Measurements from ENCODE around the gene FBF1. TPM values are rescaled to one million over a fixed set of nuclear protein-coding genes. Genes with fewer than 3 reads are reported as not detected.

The FBF1 gene
- total and polyA plus RNA-seq, 9 of the 15 experiments (the other 6 are each of a cell fraction or from before 2014, with no cell fraction given): 0.46 to 14.9 (median 7.5) TPM

DNA sequence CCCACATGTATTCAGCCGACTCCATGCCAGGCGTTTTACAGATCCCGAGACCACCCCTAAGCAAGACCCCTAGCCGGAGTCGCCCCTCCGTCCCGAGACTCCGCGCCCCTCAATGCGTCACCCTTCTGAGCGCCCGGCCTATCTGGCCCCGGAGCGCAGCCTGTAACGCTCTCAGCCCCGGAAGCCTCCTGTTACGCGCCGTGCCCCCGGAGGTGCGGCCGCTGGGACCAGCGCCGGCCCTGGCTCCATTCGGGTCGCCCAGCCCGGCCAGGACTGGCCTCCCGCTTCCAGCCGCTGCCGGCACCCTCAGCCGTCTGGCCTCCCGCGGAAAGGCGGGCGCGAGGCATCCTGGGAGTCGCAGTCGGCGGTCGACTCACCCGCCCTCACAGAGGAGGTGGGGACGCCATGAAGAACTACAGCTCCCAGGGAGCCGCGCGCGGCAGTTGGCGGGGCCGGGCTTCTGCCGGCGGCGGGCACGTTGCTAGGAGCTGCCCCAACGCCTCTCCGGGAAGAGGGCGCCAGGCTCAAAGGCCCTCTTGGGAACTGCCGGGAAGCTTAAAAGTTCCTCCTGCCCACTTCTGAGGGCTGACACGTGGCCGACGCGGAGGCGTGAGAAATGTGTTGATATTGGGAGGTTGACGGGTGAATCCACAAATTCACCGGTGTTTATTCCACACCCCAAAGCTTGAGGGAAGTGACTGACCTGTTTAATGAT is at the start of gene FBF1 (continued):
- TF ChIP-seq ASH1L (IDR thresholded peaks at IDR 0.05; ENCODE audit: borderline replicate concordance, low read depth, partially characterized antibody) (no peak), NR2C2 (CRISPR knock-in tag; IDR thresholded peaks at IDR 0.05) (no peak; the same call in 1 of the 2 replicates), NR2C2 (tag; IDR thresholded peaks at IDR 0.05) (peak; percentile 79), JUN (IDR thresholded peaks at IDR 0.05; ENCODE audit: borderline replicate concordance, low read depth, low read length) (peak; percentile 64; the same call in 1 of the 2 replicates), JUN (CRISPR knock-in tag; IDR thresholded peaks at IDR 0.05; ENCODE audit: borderline replicate concordance) (no peak), PRMT5 (CRISPR knock-in tag; IDR thresholded peaks at IDR 0.05) (no peak), ZNF133 (CRISPR knock-in tag; IDR thresholded peaks at IDR 0.05) (no peak), GTF2E2 (tag; IDR thresholded peaks at IDR 0.05) (no peak), ZNF384 (IDR thresholded peaks at IDR 0.05; ENCODE audit: low read depth, low read length) (no peak), ZNF436 (CRISPR knock-in tag; IDR thresholded peaks at IDR 0.05) (0 out of 2 replicates have a peak, but pooled peaks have one; percentile 41), NRF1 (conservative IDR thresholded peaks at IDR 0.05 in 1 of 2, IDR thresholded peaks at IDR 0.05 in 1 of 2) (peak; percentile 64 to 68), ZNF263 (CRISPR knock-in tag; IDR thresholded peaks at IDR 0.05; ENCODE audit: borderline replicate concordance) (peak; percentile 28; the same call in 1 of the 2 replicates), RFX1 (IDR thresholded peaks at IDR 0.05) (peak; percentile 92), NFIC (IDR thresholded peaks at IDR 0.05) (peak; percentile 57), ZNF121 (CRISPR knock-in tag; conservative IDR thresholded peaks at IDR 0.05) (no peak), MEIS2 (IDR thresholded peaks at IDR 0.05; ENCODE audit: partially characterized antibody) (no peak), FOXK2 (conservative IDR thresholded peaks at IDR 0.05 in 1 of 2, IDR thresholded peaks at IDR 0.05 in 1 of 2; ENCODE audit: low read depth in 2 of 2) (peak; percentile 43 to 47; a peak in 2 of 4 replicates), RAD51 (IDR thresholded peaks at IDR 0.05; ENCODE audit: borderline replicate concordance, low read depth) (no peak), DIDO1 (tag; IDR thresholded peaks at IDR 0.05; ENCODE audit: low read depth) (no peak), ZNF134 (CRISPR knock-in tag; conservative IDR thresholded peaks at IDR 0.05) (no peak), ZBED1 (IDR thresholded peaks at IDR 0.05) (no peak), FOXJ3 (CRISPR knock-in tag; IDR thresholded peaks at IDR 0.05) (no peak), ZNF253 (CRISPR knock-in tag; conservative IDR thresholded peaks at IDR 0.05) (no peak), STAT5A (IDR thresholded peaks at IDR 0.05; ENCODE audit: borderline replicate concordance, low read length) (no peak), CBFA2T3 (IDR thresholded peaks at IDR 0.05) (no peak; the same call in 1 of the 2 replicates), ZNF77 (CRISPR knock-in tag; IDR thresholded peaks at IDR 0.05) (no peak), KAT7 (CRISPR knock-in tag; IDR thresholded peaks at IDR 0.05; ENCODE audit: borderline replicate concordance) (peak; percentile 97), PRPF4 (IDR thresholded peaks at IDR 0.05; ENCODE audit: insufficient read depth, low read depth, low read length, poor library complexity, severe bottlenecking) (no peak)
- TF ChIP-seq, protein P1, sequence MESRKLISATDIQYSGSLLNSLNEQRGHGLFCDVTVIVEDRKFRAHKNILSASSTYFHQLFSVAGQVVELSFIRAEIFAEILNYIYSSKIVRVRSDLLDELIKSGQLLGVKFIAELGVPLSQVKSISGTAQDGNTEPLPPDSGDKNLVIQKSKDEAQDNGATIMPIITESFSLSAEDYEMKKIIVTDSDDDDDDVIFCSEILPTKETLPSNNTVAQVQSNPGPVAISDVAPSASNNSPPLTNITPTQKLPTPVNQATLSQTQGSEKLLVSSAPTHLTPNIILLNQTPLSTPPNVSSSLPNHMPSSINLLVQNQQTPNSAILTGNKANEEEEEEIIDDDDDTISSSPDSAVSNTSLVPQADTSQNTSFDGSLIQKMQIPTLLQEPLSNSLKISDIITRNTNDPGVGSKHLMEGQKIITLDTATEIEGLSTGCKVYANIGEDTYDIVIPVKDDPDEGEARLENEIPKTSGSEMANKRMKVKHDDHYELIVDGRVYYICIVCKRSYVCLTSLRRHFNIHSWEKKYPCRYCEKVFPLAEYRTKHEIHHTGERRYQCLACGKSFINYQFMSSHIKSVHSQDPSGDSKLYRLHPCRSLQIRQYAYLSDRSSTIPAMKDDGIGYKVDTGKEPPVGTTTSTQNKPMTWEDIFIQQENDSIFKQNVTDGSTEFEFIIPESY (CRISPR knock-in tag; IDR thresholded peaks at IDR 0.05): 0 out of 2 replicates have a peak, but pooled peaks have one; percentile 11
- TF ChIP-seq, protein P2, sequence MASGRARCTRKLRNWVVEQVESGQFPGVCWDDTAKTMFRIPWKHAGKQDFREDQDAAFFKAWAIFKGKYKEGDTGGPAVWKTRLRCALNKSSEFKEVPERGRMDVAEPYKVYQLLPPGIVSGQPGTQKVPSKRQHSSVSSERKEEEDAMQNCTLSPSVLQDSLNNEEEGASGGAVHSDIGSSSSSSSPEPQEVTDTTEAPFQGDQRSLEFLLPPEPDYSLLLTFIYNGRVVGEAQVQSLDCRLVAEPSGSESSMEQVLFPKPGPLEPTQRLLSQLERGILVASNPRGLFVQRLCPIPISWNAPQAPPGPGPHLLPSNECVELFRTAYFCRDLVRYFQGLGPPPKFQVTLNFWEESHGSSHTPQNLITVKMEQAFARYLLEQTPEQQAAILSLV (tag; IDR thresholded peaks at IDR 0.05): no peak
